Stimulated activated naive B cell treated with anti-CD40 and anti-IgM and Interleukin-4, amounts not matched to agents 10 μg/mL and 1 μg/mL and 100 μg/mL, for 72 hours (primary cell): ENCODE results near the gene ZNHIT1.

Experiments
- ATAC-seq, 2 donors: fragments of 150-1000 bp; cut with Tn5 transposase; replicated peaks; 2 replicates each; pipeline ENCODE4 v1.10.0; 2021; ENCODE audit warnings: moderate library complexity in 1 of 2
- DNase-seq: peaks from one replicate; pipeline ENCODE4 v3.0.0; 2021
- H3K27ac Mint-ChIP-seq: one replicate; pipeline ENCODE4 v1.8.0; 2022; ENCODE audit warnings: mild to moderate bottlenecking, mixed read lengths
- H3K27me3 Mint-ChIP-seq, 2 donors: one replicate each; pipeline ENCODE4 v1.8.0; 2022; ENCODE audit warnings: mixed read lengths in 2 of 2
- H3K36me3 Mint-ChIP-seq, 2 donors: one replicate each; pipeline ENCODE4 v1.8.0; 2022; ENCODE audit warnings: mixed read lengths in 2 of 2, mild to moderate bottlenecking in 1 of 2
- H3K4me1 Mint-ChIP-seq, 2 donors: one replicate each; pipeline ENCODE4 v1.8.0; 2022; ENCODE audit warnings: mixed read lengths in 2 of 2, mild to moderate bottlenecking in 1 of 2
- H3K4me3 Mint-ChIP-seq, 2 donors: one replicate each; pipeline ENCODE4 v1.8.0; 2022; ENCODE audit warnings: mild to moderate bottlenecking in 2 of 2, mixed read lengths in 2 of 2, moderate library complexity in 1 of 2
- H3K9me3 Mint-ChIP-seq, 2 donors: one replicate each; pipeline ENCODE4 v1.8.0; 2022; ENCODE audit warnings: mixed read lengths in 2 of 2, mild to moderate bottlenecking in 1 of 2

ZNHIT1 gene

GRCh38 chr7:101217388-101218235, at the start of gene ZNHIT1, which contains the start of gene PLOD3:
Gene ZNHIT1, plus strand, starts transcription at chr7:101218165. Its CDS starts 31 bp downstream, at chr7:101218196.
Gene PLOD3, minus strand, starts transcription at chr7:101217581. Its CDS starts 307 bp downstream, at chr7:101217274.
- peaks cover 26 to 41% of the 10 kb centered on the region in 2 donors for H3K4me1 Mint-ChIP-seq
- peak within 1 kb of the TSS; percentile 92 to 98 for H3K4me3 Mint-ChIP-seq
- no peaks in the 10 kb centered on the region for H3K9me3 Mint-ChIP-seq
- DNase-seq: peak; percentile 91
- ATAC-seq: peak; percentile 78 to 87
- H3K27ac Mint-ChIP-seq: peak within 1 kb of the TSS; percentile 96
- peaks cover 26 to 40% of the 10 kb centered on the region in 2 donors for H3K36me3 Mint-ChIP-seq
- H3K27me3 Mint-ChIP-seq: no peaks in the 10 kb centered on the region

- Mint-ChIP-seq H3K9me3 (peaks cover 2 to 3% of the 10 kb centered on the region in 2 donors), H3K27ac (peak overlapping the region; percentile 47)
Measured at GRCh38 chr7:101168412-101169049, 49.4 kb upstream of the ZNHIT1 start.

GRCh38 chr7:101169110-101169837, 48.7 kb upstream of the ZNHIT1 start:
- Mint-ChIP-seq H3K36me3 (peaks cover 9 to 17% of the 10 kb centered on the region in 2 donors), H3K27me3 (peaks cover 88 to 100% of the 10 kb centered on the region in 2 donors), H3K27ac (peak overlapping the region; percentile 70), H3K4me3 (peak overlapping the region; percentile 17 to 36), H3K4me1 (peaks cover 65 to 96% of the 10 kb centered on the region in 2 donors), H3K9me3 (peaks cover 3 to 7% of the 10 kb centered on the region in 2 donors)
- no peak for ATAC-seq
- no peak for DNase-seq

More at GRCh38 chr7:101168412-101169049, 49.4 kb upstream of the ZNHIT1 start:
- peaks cover 60 to 96% of the 10 kb centered on the region in 2 donors for H3K4me1 Mint-ChIP-seq
- H3K4me3 Mint-ChIP-seq: peak overlapping the region in 1 of 2 donors; percentile 52
- no peak for ATAC-seq
- DNase-seq: no peak
- peaks cover 81 to 97% of the 10 kb centered on the region in 2 donors for H3K27me3 Mint-ChIP-seq
- peaks cover 4 to 12% of the 10 kb centered on the region in 2 donors for H3K36me3 Mint-ChIP-seq

- peak; percentile 65 for DNase-seq
- Mint-ChIP-seq H3K9me3 (peaks cover 3 to 10% of the 10 kb centered on the region in 2 donors), H3K27me3 (peaks cover 91 to 100% of the 10 kb centered on the region in 2 donors), H3K27ac (peak overlapping the region; percentile 70), H3K4me1 (peaks cover 65 to 93% of the 10 kb centered on the region in 2 donors), H3K4me3 (peak overlapping the region; percentile 17 to 36), H3K36me3 (peaks cover 11 to 18% of the 10 kb centered on the region in 2 donors)
- ATAC-seq: peak; percentile 34 to 58
Measured at GRCh38 chr7:101169838-101170551, 48.0 kb upstream of the ZNHIT1 start.

- H3K27me3 Mint-ChIP-seq: peaks cover 91 to 100% of the 10 kb centered on the region in 2 donors
- H3K9me3 Mint-ChIP-seq: peaks cover 0 to 7% of the 10 kb centered on the region in 2 donors
- DNase-seq (no peak), ATAC-seq (no peak)
- peak overlapping the region; percentile 36 to 74 for H3K4me3 Mint-ChIP-seq
- H3K4me1 Mint-ChIP-seq: peaks cover 57 to 85% of the 10 kb centered on the region in 2 donors
- H3K27ac Mint-ChIP-seq: peak overlapping the region; percentile 94
- peaks cover 9 to 14% of the 10 kb centered on the region in 2 donors for H3K36me3 Mint-ChIP-seq
Measured at GRCh38 chr7:101170617-101171441, 47.1 kb upstream of the ZNHIT1 start.

- Mint-ChIP-seq H3K36me3 (peaks cover 9 to 14% of the 10 kb centered on the region in 2 donors), H3K4me3 (peak overlapping the region; percentile 36 to 74), H3K9me3 (peaks cover 0 to 7% of the 10 kb centered on the region in 2 donors), H3K4me1 (peaks cover 51 to 79% of the 10 kb centered on the region in 2 donors), H3K27ac (peak overlapping the region; percentile 94), H3K27me3 (peaks cover 90 to 100% of the 10 kb centered on the region in 2 donors)
- ATAC-seq (no peak), DNase-seq (no peak)
Measured at GRCh38 chr7:101171442-101171837, 46.5 kb upstream of the ZNHIT1 start.

GRCh38 chr7:101172005-101172853, 45.7 kb upstream of the ZNHIT1 start:
- Mint-ChIP-seq H3K27ac (peak overlapping the region; percentile 94), H3K27me3 (peaks cover 93 to 98% of the 10 kb centered on the region in 2 donors), H3K4me1 (peaks cover 47 to 72% of the 10 kb centered on the region in 2 donors), H3K4me3 (peak overlapping the region; percentile 58 to 74), H3K9me3 (peaks cover 0 to 7% of the 10 kb centered on the region in 2 donors), H3K36me3 (peaks cover 9 to 14% of the 10 kb centered on the region in 2 donors)
- ATAC-seq (peak; percentile 54 to 56), DNase-seq (no peak)

GRCh38 chr7:101172854-101173751, 44.9 kb upstream of the ZNHIT1 start:
- H3K36me3 Mint-ChIP-seq: peaks cover 9 to 14% of the 10 kb centered on the region in 2 donors
- peaks cover 43 to 65% of the 10 kb centered on the region in 2 donors for H3K4me1 Mint-ChIP-seq
- H3K27ac Mint-ChIP-seq: peak overlapping the region; percentile 73
- H3K9me3 Mint-ChIP-seq: peaks cover 0 to 7% of the 10 kb centered on the region in 2 donors
- peaks cover 92 to 98% of the 10 kb centered on the region in 2 donors for H3K27me3 Mint-ChIP-seq
- peak overlapping the region; percentile 58 for H3K4me3 Mint-ChIP-seq
- ATAC-seq: peak in 1 of 2 donors; percentile 33
- no peak for DNase-seq

GRCh38 chr7:101173752-101174244, 44.2 kb upstream of the ZNHIT1 start:
- Mint-ChIP-seq H3K9me3 (peaks cover 0 to 7% of the 10 kb centered on the region in 2 donors), H3K27ac (peak overlapping the region; percentile 82), H3K4me1 (peaks cover 39 to 59% of the 10 kb centered on the region in 2 donors), H3K36me3 (peaks cover 9 to 14% of the 10 kb centered on the region in 2 donors), H3K27me3 (peaks cover 85 to 98% of the 10 kb centered on the region in 2 donors), H3K4me3 (peak overlapping the region; percentile 67 to 73)
- no peak for DNase-seq
- ATAC-seq: peak; percentile 51 to 60

GRCh38 chr7:101174322-101174854, 43.6 kb upstream of the ZNHIT1 start:
- H3K27ac Mint-ChIP-seq: peak overlapping the region; percentile 82
- no peak for DNase-seq
- H3K27me3 Mint-ChIP-seq: peaks cover 85 to 98% of the 10 kb centered on the region in 2 donors
- ATAC-seq: peak in 1 of 2 donors; percentile 10
- peak overlapping the region; percentile 67 to 73 for H3K4me3 Mint-ChIP-seq
- peaks cover 38 to 59% of the 10 kb centered on the region in 2 donors for H3K4me1 Mint-ChIP-seq
- H3K36me3 Mint-ChIP-seq: peaks cover 10 to 14% of the 10 kb centered on the region in 2 donors
- peaks cover 0 to 7% of the 10 kb centered on the region in 2 donors for H3K9me3 Mint-ChIP-seq

GRCh38 chr7:101175664-101176063, 42.3 kb upstream of the ZNHIT1 start:
- H3K36me3 Mint-ChIP-seq: peaks cover 10 to 14% of the 10 kb centered on the region in 2 donors
- H3K4me1 Mint-ChIP-seq: peaks cover 31 to 57% of the 10 kb centered on the region in 2 donors
- peaks cover 0 to 7% of the 10 kb centered on the region in 2 donors for H3K9me3 Mint-ChIP-seq
- no peak overlapping the region for H3K27ac Mint-ChIP-seq
- peaks cover 79 to 97% of the 10 kb centered on the region in 2 donors for H3K27me3 Mint-ChIP-seq
- ATAC-seq: no peak
- no peak for DNase-seq
- no peak overlapping the region for H3K4me3 Mint-ChIP-seq
